HepG2 (cell line): Measurements from ENCODE around the gene ALK. TPM values are rescaled to one million over a fixed set of nuclear protein-coding genes. Genes with fewer than 3 reads are reported as not detected.

Source experiments
- ATAC-seq: fragments of 200-7000 bp; cut with Tn5 transposase; 3 replicates; pipeline ENCODE4 v1.9.1; 2020; ENCODE audit warnings: mild to moderate bottlenecking, moderate library complexity
- BruUV-seq: library from RNA; stranded (reverse); fragments of 400-500 nt; replicated peaks from 2 replicates; lab custom pipeline; 2021; lab: Mats Ljungman, UMichigan
- CTCF ChIA-PET: fragments of 300-600 bp; formaldehyde crosslinking; extraction: SDS; loops from one replicate; lab custom pipeline; 2021; ENCODE audit warnings: low total read pairs, inconsistent platforms, low intra/inter-chr PET ratio; lab: Yijun Ruan, JAX
- POLR2A ChIA-PET: fragments of 350-600 bp; sonication (Branson Sonifier 250); formaldehyde crosslinking; loops from one replicate; lab custom pipeline; 2020; ENCODE audit warnings: antibody characterized with exemption, inconsistent platforms; lab: Yijun Ruan, JAX
- DNase-seq: peaks from one replicate; pipeline ENCODE4 v3.0.0-alpha.2; 2015; ENCODE audit warnings: low spot score
- FAIRE-seq: peaks from 3 replicates; lab custom pipeline; 2011; peaks lifted over from hg19 to GRCh38; lab: Jason Lieb, UNC
- H2AFZ ChIP-seq: one replicate; pipeline ENCODE4 v1.6.1; 2011; ENCODE audit warnings: low read length, inconsistent platforms
- H3K27ac ChIP-seq: fragments of 300-600 bp; 3 replicates; pipeline ENCODE4 v1.8.0; 2011; ENCODE audit warnings: mixed run types, mild to moderate bottlenecking, mixed read lengths, low read length, inconsistent platforms; ENCODE audit not compliant: insufficient read depth; ENCODE audit errors: extremely low read length
- H3K27me3 ChIP-seq, 2 experiments: fragments of 200-600 bp in 1 of 2; 2 replicates in 1 of 2; 3 replicates in 1 of 2; pipeline versions ENCODE4 v1.6.0 to v1.8.0; 2011; ENCODE audit warnings: low read length in 2 of 2, mild to moderate bottlenecking in 2 of 2, moderate library complexity in 2 of 2, inconsistent platforms in 1 of 2; ENCODE audit not compliant: insufficient read depth in 2 of 2, control insufficient read depth in 1 of 2
- H3K36me3 ChIP-seq, 2 experiments: fragments of 200-600 bp in 1 of 2; replicated peaks in 1 of 2; 2 replicates in 1 of 2; 3 replicates in 1 of 2; pipeline versions ENCODE4 v1.5.1 to v1.8.0; 2011; ENCODE audit warnings: low read length in 2 of 2, inconsistent platforms in 1 of 2; ENCODE audit not compliant: insufficient read depth in 2 of 2, control insufficient read depth in 1 of 2
- H3K4me1 ChIP-seq: 2 replicates; pipeline ENCODE4 v1.5.1; 2012; ENCODE audit warnings: low read length, inconsistent platforms; ENCODE audit not compliant: insufficient read depth
- H3K4me2 ChIP-seq: 2 replicates; pipeline ENCODE4 v1.6.0; 2011; ENCODE audit warnings: low read depth, low read length, inconsistent platforms
- H3K4me3 ChIP-seq, 3 experiments: fragments of 200-600 bp in 1 of 3; sonication (generic), shearing (Covaris generic) in 1 of 3; replicated peaks in 1 of 3; 2 replicates each; pipeline ENCODE4 v1.5.1; 2011 to 2016; ENCODE audit warnings: low read length in 3 of 3, inconsistent platforms in 2 of 3, low read depth in 2 of 3, mild to moderate bottlenecking in 2 of 3, control low read depth in 1 of 3, mixed read lengths in 1 of 3; ENCODE audit not compliant: insufficient read depth in 1 of 3
- H3K79me2 ChIP-seq: one replicate; pipeline ENCODE4 v1.6.1; 2011; ENCODE audit warnings: low read length, inconsistent platforms; ENCODE audit not compliant: insufficient read depth
- H3K9ac ChIP-seq: 2 replicates; pipeline ENCODE4 v1.6.0; 2011; ENCODE audit warnings: mild to moderate bottlenecking, low read depth, low read length, inconsistent platforms; ENCODE audit not compliant: insufficient read depth
- H3K9me3 ChIP-seq: 2 replicates; pipeline ENCODE4 v1.5.1; 2012; ENCODE audit warnings: mild to moderate bottlenecking, low read length
- H4K20me1 ChIP-seq: 2 replicates; pipeline ENCODE4 v1.6.0; 2011; ENCODE audit warnings: inconsistent platforms, mild to moderate bottlenecking, low read length, moderate library complexity; ENCODE audit not compliant: insufficient read depth
- BCL3 ChIP-seq: sonication (generic); formaldehyde crosslinking; IDR thresholded peaks from 2 replicates; pipeline ENCODE4 v1.5.1; 2020; ENCODE audit warnings: mild to moderate bottlenecking, missing genetic modification reagents, moderate library complexity
- CTCF ChIP-seq: sonication (generic); formaldehyde crosslinking; IDR thresholded peaks from 2 replicates; pipeline ENCODE4 v1.5.0; 2020; ENCODE audit warnings: mild to moderate bottlenecking, missing genetic modification reagents, moderate library complexity
- DR1 ChIP-seq: sonication (generic); formaldehyde crosslinking; IDR thresholded peaks from 2 replicates; pipeline ENCODE4 v1.8.0; 2021; ENCODE audit warnings: mild to moderate bottlenecking, missing genetic modification reagents, inconsistent platforms
- ESRRA ChIP-seq: sonication (generic); formaldehyde crosslinking; IDR thresholded peaks from 2 replicates; pipeline ENCODE4 v1.5.1; 2020; ENCODE audit warnings: mild to moderate bottlenecking, low read depth, missing genetic modification reagents
- HMGA1 ChIP-seq: sonication (generic); formaldehyde crosslinking; conservative IDR thresholded peaks from 2 replicates; pipeline ENCODE4 v1.4.0; 2020; ENCODE audit warnings: missing genetic modification reagents
- HOXA7 ChIP-seq: sonication (generic); formaldehyde crosslinking; IDR thresholded peaks from 2 replicates; pipeline ENCODE4 v1.8.1; 2022; ENCODE audit warnings: mild to moderate bottlenecking, missing genetic modification reagents, moderate library complexity
- MAZ ChIP-seq, 2 experiments: sonication (generic) in 1 of 2; formaldehyde crosslinking in 1 of 2; IDR thresholded peaks; 2 replicates each; pipeline versions ENCODE4 v1.5.0 to v1.6.1; 2012 to 2020; ENCODE audit warnings: low read depth in 2 of 2, mild to moderate bottlenecking in 2 of 2, borderline replicate concordance in 1 of 2, improper control_type of control experiment in 1 of 2, low read length in 1 of 2, missing genetic modification reagents in 1 of 2, moderate library complexity in 1 of 2
- POLR2AphosphoS2 ChIP-seq: IDR thresholded peaks from 2 replicates; pipeline ENCODE4 v1.6.1; 2011; ENCODE audit warnings: low read depth, low read length, improper control_type of control experiment
- STAG1 ChIP-seq: sonication (generic); formaldehyde crosslinking; IDR thresholded peaks from 2 replicates; pipeline ENCODE4 v1.4.0; 2020; ENCODE audit warnings: missing genetic modification reagents
- ZNF383 ChIP-seq: sonication (generic); formaldehyde crosslinking; IDR thresholded peaks from 2 replicates; pipeline ENCODE4 v1.4.0; 2020; ENCODE audit warnings: missing genetic modification reagents, mild to moderate bottlenecking, borderline replicate concordance
- ZNF530 ChIP-seq: sonication (generic); formaldehyde crosslinking; IDR thresholded peaks from 2 replicates; pipeline ENCODE4 v1.5.0; 2020; ENCODE audit warnings: low read depth, mild to moderate bottlenecking, missing genetic modification reagents
- ZNF629 ChIP-seq: sonication (generic); formaldehyde crosslinking; conservative IDR thresholded peaks from 2 replicates; pipeline ENCODE4 v1.5.0; 2020; ENCODE audit warnings: missing genetic modification reagents
- ZNF644 ChIP-seq: IDR thresholded peaks from 2 replicates; pipeline ENCODE4 v1.6.1; 2016; ENCODE audit warnings: low read depth
- WGBS: methylation state at CpG from one replicate; pipeline ENCODE4 v1.1.6; 2017; ENCODE audit warnings: low lambda C conversion rate; 5-methylcytosine and 5-hydroxymethylcytosine counted together
- in situ Hi-C: cut with HindIII; loops from 2 replicates; pipeline ENCODE4 v1.10.0; 2017; ENCODE audit warnings: low pct_unique_long_range_greater_than_20kb; ENCODE audit not compliant: extremely low pct_ligation_motif_present
- intact Hi-C: fragments of 100-400 bp; cut with micrococcal nuclease; formaldehyde crosslinking; loops from one replicate; pipeline ENCODE4 v1.10.0; 2022; ENCODE audit not compliant: unreplicated experiment
- polyA plus RNA-seq, 8 experiments: library from polyadenylated mRNA; depleted of rRNA in 3 of 8; stranded (reverse) in 7 of 8; unstranded in 1 of 8; fragments of >200 nt; fragmentation: Illumina TruSeq in 4 of 8; extraction: Trizol in 4 of 8; gene quantifications; 2 replicates each; pipeline versions ENCODE4 v1.2.1 to v1.2.3, GENCODE V29; 2011 to 2016; ENCODE audit warnings: low read depth in 4 of 8, missing spikeins in 1 of 8, mixed read lengths in 1 of 8; ENCODE audit not compliant: insufficient read depth in 1 of 8
- total RNA-seq, 5 experiments: library from RNA; depleted of rRNA; stranded (reverse); fragments of >200 nt; fragmentation: Illumina TruSeq; extraction: Trizol; gene quantifications; 2 replicates each; pipeline ENCODE4 v1.2.3, GENCODE V29; 2016; ENCODE audit warnings: low read depth in 1 of 5
- TF ChIP-seq, protein P1 (sequence below): sonication (generic); formaldehyde crosslinking; IDR thresholded peaks from 2 replicates; pipeline ENCODE4 v1.8.0; 2022; ENCODE audit warnings: mild to moderate bottlenecking, missing genetic modification reagents; ENCODE audit not compliant: insufficient replicate concordance

ALK gene
- total and polyA plus RNA-seq, 2 of the 13 experiments (the other 11 are each of a cell fraction or from before 2014, with no cell fraction given) = not detected

- 0% methylated on average over 1 of the region's 3 CpGs for WGBS
- in situ Hi-C loops = no loop called here
- H3K36me3 ChIP-seq = no peaks in the 10 kb centered on the region
- no peak overlapping the region for H3K9ac ChIP-seq
- ChIA-PET CTCF (no interaction called here), POLR2A (no interaction called here)
- FAIRE-seq (peak; percentile 53), DNase-seq (no peak), ATAC-seq (peak; percentile 69)
- no peaks in the 10 kb centered on the region for H3K4me1 ChIP-seq
- H3K27me3 ChIP-seq = peaks cover 0 to 8% of the 10 kb centered on the region in 2 experiments; a peak in 3 of 5 replicates
- intact Hi-C loops = no loop called here
- no peaks in the 10 kb centered on the region for H3K79me2 ChIP-seq
- no TSS peak for BruUV-seq
- no peak overlapping the region for H3K4me2 ChIP-seq
- TF ChIP-seq HMGA1 (CRISPR knock-in tag) (no peak), STAG1 (CRISPR knock-in tag) (0 out of 2 replicates have a peak, but pooled peaks have one; percentile 13), HOXA7 (CRISPR knock-in tag) (no peak), ESRRA (CRISPR knock-in tag) (no peak), CTCF (CRISPR knock-in tag) (peak; percentile 28; the same call in 1 of the 2 replicates), POLR2AphosphoS2 (no peak), MAZ (IDR thresholded peaks at IDR 0.05; ENCODE audit: borderline replicate concordance, low read depth, low read length) (no peak), MAZ (CRISPR knock-in tag; IDR thresholded peaks at IDR 0.05; ENCODE audit: low read depth) (no peak), BCL3 (CRISPR knock-in tag) (no peak), ZNF530 (CRISPR knock-in tag) (no peak), ZNF629 (CRISPR knock-in tag) (0 out of 2 replicates have a peak, but pooled peaks have one; percentile 0), ZNF644 (CRISPR knock-in tag) (no peak), DR1 (CRISPR knock-in tag) (no peak), ZNF383 (CRISPR knock-in tag) (no peak)
- TF ChIP-seq, protein P1, sequence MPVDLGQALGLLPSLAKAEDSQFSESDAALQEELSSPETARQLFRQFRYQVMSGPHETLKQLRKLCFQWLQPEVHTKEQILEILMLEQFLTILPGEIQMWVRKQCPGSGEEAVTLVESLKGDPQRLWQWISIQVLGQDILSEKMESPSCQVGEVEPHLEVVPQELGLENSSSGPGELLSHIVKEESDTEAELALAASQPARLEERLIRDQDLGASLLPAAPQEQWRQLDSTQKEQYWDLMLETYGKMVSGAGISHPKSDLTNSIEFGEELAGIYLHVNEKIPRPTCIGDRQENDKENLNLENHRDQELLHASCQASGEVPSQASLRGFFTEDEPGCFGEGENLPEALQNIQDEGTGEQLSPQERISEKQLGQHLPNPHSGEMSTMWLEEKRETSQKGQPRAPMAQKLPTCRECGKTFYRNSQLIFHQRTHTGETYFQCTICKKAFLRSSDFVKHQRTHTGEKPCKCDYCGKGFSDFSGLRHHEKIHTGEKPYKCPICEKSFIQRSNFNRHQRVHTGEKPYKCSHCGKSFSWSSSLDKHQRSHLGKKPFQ (CRISPR knock-in tag) = no peak
- H3K4me3 ChIP-seq = no peak overlapping the region
- H3K27ac ChIP-seq = no peak overlapping the region
- no peaks in the 10 kb centered on the region for H4K20me1 ChIP-seq
- no peak overlapping the region for H2AFZ ChIP-seq
- H3K9me3 ChIP-seq = no peaks in the 10 kb centered on the region
Measured at GRCh38 chr2:29329899-29330298, 591.5 kb downstream of the ALK start.
